HG03432 (cell line): Measurements from ENCODE around the gene FBRS.

Experiments
- ATAC-seq: cut with Tn5 transposase; IDR thresholded peaks from one replicate; pipeline ENCODE4 v1.9.1; 2021; ENCODE audit warnings: mild to moderate bottlenecking, moderate library complexity; ENCODE audit not compliant: unreplicated experiment

Gene FBRS

GRCh38 chr16:30641378-30641982 is 16.8 kb upstream of the FBRS start:
- ATAC-seq, result no peak

DNA sequence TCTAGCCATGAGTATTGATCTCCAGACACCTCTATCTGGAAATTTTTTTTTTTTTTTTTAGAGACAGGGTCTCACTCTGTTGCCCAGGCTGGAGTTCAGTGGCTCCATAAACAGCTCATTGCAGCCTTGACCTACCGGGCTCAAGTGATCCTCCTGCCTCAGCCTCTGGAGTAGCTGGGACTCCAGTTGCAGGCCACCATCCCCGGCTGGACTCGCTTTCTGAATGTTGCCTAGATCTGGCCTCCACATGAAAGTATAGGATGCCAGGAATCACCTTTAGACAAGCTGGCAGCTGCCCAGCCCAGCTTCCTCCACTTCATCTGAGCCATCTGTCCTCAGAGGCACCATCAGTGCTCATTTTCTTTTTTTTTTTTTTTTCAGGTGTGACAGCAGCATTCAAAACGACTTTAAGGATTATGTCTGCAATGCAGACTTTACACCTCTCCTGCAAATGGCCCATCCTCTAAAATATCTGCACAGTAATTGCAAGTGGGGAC is 13.8 kb upstream of the FBRS start:
- no peak for ATAC-seq

DNA sequence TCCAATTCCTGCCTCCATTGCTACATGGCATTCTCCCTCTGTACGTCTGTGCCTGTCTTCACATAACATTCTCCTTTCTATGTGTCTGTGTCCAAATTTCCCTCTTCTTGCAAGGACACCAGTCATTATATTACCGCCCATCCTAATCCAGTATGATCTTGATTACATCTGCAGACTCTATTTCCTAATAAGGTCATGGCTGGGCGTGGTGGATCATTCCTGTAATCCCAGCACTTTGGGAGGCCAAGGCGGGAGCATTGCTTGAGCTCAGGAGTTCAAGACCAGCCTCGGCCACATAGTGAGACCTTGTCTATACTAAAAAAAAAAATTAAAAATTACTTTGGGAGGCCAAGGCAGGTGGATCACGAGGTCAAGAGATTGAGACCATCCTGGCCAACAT is 12.5 kb upstream of the FBRS start:
- ATAC-seq, result no peak

DNA sequence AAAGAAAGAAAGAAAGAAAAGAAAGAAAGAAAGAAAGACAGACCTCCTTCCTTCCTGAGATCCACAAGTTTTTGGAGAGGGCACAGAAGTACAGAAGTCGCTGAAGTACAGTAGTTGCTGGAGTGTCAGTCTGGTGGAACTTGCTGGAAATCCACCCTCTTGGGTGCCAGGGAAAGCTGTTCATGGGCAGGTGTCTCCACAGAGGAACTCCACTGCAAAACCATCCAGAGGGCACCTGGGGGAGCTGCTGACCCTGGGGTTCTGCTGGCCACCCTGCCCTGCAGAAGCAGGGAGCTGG is 11.0 kb upstream of the FBRS start:
- ATAC-seq, result no peak

DNA sequence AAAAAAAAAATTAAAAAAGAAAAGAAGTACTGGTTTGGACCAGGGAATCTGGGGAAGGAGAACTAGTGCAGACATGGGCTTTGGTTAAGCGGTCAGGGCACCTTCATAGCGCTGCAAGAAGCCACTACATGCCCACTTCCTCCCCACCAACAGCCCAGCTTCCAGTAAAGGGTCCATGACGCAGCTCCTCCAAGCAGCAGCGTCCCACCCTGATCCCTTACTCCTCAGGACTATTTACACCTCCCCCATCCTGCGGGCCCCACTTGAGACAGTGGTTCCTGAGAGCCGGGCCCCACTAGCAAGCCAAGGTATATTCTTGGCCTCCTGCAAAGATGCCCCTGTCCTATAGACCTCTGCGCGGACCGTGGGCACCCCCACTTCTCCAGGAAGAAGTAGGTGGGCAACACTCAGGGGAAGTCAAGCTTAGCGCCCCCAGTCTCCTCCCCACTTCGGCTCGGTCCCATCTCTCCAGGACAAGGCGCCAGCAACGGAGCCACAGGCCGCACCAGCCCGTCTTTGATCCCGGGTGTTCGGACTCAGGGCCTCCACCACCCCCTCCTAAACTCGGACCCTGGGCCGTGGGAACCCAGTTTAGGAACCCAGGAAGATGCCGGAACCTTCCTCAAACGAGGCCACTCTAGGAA is 8.4 kb upstream of the FBRS start:
- no peak for ATAC-seq

GRCh38 chr16:30650369-30651123 is 7.7 kb upstream of the FBRS start, which contains the start of gene PRR14:
Gene PRR14 (plus strand): TSS chr16:30650960. CDS start chr16:30651646, 686 bp downstream.
- peak; percentile 71 for ATAC-seq

DNA sequence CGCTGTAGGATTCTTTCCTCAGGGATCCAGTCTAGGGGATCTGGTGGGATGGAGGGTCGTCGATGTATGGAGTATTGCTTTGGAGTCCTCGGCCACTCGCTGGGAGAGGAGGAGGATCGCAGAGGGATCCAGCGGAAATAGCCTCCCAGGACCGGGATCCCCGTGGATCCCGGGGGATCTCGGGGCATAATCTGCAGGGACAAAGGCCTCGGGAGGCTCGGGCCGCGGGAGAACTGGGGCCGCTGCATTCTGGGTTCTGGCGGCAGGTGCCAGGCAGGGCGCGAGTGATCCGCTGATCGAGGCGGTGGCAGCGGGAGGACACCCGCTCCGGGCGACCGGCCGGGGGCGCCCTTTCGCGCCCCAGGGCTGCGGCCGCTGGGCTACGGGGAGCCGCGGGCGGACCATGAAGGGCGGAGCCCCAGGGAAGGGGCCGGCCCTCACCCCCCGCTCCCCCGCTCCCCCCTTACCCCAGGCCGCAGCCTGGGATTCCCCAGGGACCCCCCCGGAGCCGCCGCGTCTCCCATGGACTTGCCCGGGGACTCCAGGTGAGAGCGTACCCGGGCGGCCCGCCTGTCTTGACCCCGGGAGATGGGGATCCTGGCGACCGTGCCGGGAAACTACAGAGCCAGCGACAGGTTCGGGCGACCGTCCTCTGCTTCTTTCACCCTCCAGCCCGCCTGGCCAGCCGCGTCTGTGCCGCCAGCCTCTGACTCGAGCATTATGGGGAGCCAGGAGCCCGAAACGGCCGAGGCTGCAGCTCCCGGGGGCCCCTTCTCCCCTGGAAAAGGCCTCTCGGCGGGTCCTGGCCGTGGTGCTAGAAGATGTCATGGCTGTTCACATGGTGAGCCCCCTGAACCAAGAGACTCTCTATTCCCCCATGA is 6.9 kb upstream of the FBRS start:
- peak; percentile 59 for ATAC-seq

- ATAC-seq, result no peak
These were observed 6.3 kb upstream of the FBRS start for GRCh38 chr16:30652005-30652296.

- no peak for ATAC-seq
These were observed 5.5 kb upstream of the FBRS start for GRCh38 chr16:30652718-30653117.

- no peak for ATAC-seq
These were observed 3.4 kb upstream of the FBRS start for GRCh38 chr16:30654856-30655255.

DNA sequence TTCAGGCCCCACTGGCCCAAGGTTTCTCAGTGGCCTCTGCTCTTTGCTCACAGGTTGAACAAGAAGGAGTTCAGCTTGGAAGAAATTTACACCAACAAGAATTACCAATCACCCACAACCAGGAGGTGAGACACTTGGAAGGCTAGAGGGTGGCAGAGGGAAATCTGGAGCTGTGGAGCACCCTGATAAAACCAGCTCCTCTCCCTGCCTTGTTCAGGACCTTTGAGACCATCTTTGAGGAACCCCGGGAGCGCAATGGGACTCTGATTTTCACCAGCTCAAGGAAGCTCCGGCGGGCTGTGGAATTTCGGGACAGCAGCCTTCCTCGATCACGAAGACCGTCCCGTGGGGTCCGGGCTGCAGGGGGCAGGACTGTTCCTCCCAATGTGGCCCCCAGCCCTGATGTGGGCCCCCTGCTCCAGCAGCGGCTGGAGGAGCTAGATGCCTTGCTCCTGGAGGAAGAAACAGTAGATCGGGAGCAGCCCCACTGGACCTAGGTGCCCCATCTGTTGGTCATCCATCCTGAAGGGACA is 2.4 kb upstream of the FBRS start:
- no peak for ATAC-seq

GRCh38 chr16:30656388-30656787 is 1.8 kb upstream of the FBRS start:
- ATAC-seq, result no peak

- ATAC-seq, result no peak
These were observed 1.0 kb upstream of the FBRS start for GRCh38 chr16:30656974-30657865.

DNA sequence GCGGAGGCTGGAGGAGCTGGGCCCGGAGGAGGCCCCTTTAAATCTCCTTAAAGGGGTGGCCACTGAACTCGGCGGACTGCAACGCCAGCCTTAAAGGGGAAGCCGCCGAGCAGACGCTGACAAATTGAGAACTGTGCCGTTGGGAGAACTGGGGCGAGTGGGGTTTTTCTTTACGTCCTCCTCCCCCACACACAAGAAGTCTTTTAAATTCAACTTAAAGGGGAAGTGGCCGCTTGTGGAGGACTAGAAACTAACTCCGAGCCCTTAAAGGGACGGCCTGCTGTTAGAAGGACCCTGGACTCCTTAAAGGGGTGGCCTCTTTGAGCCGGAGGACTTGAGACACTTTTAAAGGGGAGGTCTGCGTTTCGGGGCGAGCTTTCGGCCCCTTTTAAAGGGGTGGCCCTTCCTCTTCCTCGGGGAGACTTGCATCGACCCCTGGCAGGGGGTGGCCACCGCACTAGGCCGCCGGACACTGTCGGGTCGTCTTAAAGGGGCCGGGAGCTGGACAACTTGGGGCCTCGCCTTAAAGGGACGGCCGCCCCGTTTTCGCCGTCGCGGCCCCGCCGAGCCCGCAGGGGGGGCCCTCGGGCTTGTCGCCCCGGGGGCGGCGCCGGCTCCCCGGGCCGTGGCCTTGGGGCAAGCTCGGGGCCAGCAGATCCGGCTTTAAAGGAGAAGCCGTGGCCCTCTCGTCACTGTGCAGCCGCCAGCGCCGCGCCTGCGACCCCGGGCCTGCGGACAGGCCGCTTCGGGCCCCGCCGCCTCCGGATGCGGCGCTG is 688 bp downstream of the FBRS start:
- ATAC-seq, result peak; percentile 32

GRCh38 chr16:30659507-30660423 is 1.5 kb downstream of the FBRS start:
- ATAC-seq, result no peak

DNA sequence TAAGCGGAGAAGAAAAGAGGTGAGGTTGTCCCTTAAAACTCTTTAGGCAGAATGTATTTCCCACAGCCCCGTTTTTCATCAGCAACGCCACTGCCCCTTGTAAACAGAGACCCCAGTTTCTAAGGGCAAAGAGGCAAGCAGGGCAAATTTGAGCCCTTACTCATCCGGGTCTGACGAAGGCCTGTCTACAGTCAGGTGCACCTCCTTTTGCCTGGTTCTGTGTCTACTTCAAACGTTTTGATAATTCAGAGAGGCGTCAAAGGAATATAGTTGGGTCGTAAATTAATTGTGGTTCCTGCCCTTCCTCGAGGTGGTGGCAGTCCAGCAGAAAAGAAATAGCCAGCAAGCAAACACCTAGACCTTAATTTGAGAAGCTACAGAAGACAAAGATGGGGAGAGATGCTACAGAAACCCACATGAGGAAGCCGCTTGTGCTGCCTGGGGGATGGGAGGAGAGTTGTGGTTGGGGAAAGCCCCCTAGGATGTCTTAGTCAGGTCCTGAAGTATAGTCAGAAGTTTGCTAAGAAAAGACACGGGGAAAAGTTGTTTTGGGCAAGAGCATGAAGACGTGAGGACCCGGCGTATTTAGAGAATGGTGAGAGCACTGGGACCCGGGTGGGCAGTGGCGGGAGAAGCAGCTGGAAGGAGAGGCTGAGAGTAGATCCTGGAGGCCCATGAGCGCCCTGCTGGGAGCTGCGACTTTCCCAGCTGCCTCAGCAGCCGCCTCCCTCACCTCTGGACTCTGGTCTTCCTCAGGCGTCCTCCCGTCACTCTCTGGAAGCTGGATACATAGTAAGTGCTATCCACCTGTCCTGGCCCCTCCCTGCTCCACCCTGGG is 2.4 kb downstream of the FBRS start:
- ATAC-seq, result no peak

DNA sequence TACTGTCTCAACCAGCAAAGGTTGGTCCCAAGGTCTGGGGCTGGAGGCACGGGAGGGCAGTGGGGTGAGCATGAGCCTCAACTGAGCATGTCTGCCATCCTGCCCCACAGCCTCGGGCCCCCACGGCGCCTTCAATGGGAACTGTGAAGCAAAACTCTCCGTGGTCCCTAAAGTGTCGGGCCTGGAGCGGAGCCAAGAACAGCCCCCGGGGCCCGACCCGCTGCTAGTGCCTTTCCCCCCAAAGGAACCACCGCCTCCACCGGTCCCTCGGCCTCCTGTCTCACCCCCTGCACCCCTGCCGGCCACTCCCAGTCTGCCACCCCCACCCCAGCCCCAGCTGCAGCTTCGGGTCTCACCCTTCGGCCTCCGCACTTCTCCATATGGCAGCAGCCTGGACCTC is 4.2 kb downstream of the FBRS start:
- ATAC-seq, result no peak
